ENCODE measurements around the gene ZDHHC5. TPM values are rescaled to one million over a fixed set of nuclear protein-coding genes. Genes with fewer than 3 reads are reported as not detected.
A peak's percentile ranks its signal among the peaks of the same experiment; 100 is the strongest.

The ZDHHC5 gene
- total and polyA plus RNA-seq, 2 of the 13 experiments (the other 11 are each of a cell fraction or from before 2014, with no cell fraction given), result 26.6 to 34.0 TPM

DNA sequence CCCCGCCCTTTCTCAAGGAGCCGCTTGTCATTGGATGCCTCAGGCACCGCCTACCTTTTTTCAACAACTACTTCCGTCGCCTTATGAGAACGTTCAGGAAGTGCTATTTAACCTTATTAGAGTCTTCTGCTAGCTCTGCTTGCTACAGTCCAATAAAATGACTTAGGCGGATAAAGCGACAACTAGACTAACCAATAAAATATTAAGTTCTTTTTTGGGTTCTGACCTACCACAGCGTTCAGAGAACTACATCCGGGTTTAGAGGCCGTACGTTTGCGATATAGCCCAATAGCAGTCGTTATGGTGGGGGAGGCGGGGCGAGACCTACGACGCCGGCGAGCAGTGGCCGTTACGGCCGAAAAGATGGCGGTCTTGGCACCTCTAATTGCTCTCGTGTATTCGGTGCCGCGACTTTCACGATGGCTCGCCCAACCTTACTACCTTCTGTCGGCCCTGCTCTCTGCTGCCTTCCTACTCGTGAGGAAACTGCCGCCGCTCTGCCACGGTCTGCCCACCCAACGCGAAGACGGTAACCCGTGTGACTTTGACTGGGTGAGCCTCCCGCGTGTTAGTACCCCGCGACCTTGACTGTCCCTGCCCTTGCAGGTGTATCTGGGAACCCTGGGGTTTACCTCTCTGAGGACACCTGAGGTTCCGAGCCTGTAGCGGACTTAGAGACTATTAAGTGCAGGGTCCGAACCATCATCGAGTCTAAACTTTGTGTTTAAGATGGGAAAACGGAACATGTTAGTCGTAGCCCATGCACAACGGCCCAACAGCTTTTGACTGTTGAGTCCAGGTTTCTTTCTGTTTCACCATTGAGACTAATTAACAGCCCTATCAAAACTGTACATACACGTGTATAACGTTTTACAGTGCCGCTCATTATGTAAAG, 44.6 kb downstream of the ZDHHC5 start, which contains the start of gene TMX2 (continued):
- TF ChIP-seq REPIN1 (CRISPR knock-in tag; IDR thresholded peaks at IDR 0.05; ENCODE audit: borderline replicate concordance, low read depth), result peak; percentile 51; the same call in 1 of the 2 replicates
- TF ChIP-seq ZNF724P (CRISPR knock-in tag; IDR thresholded peaks at IDR 0.05; ENCODE audit: borderline replicate concordance), result 0 out of 2 replicates have a peak, but pooled peaks have one; percentile 30
- TF ChIP-seq HIVEP1 (CRISPR knock-in tag; IDR thresholded peaks at IDR 0.05), result 0 out of 2 replicates have a peak, but pooled peaks have one; percentile 2
- TF ChIP-seq KAT7 (CRISPR knock-in tag; IDR thresholded peaks at IDR 0.05; ENCODE audit: borderline replicate concordance), result peak; percentile 29; the same call in 1 of the 2 replicates
- TF ChIP-seq ASH2L (IDR thresholded peaks at IDR 0.05; ENCODE audit: insufficient read length, low read depth, low read length), result peak; percentile 86
- TF ChIP-seq, protein P1, sequence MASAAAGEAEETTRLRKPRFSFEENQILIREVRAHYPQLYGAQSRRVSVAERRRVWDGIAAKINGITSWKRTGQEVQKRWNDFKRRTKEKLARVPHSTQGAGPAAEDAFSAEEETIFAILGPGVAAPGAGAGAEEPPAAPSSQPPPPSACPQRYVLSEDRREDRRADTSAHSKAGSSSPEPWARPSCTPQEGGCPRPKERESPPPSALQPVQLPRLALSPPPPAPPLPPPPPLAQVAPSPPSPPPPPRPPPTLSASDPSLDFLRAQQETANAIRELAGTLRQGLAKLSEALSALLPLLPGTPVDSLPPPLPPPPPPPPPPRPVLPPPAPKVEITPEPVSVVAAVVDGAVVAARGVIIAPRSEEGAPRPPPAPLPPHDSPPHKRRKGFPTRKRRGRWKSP (CRISPR knock-in tag; IDR thresholded peaks at IDR 0.05), result peak; percentile 61; the same call in 1 of the 2 replicates
- no peak for TF ChIP-seq ZNF746 (CRISPR knock-in tag; IDR thresholded peaks at IDR 0.05)
- TF ChIP-seq ZNF598 (CRISPR knock-in tag; IDR thresholded peaks at IDR 0.05; ENCODE audit: borderline replicate concordance), result 0 out of 2 replicates have a peak, but pooled peaks have one; percentile 39
- peak; percentile 76 for TF ChIP-seq ZFP91 (CRISPR knock-in tag; IDR thresholded peaks at IDR 0.05; ENCODE audit: borderline replicate concordance)
- TF ChIP-seq, protein P2, sequence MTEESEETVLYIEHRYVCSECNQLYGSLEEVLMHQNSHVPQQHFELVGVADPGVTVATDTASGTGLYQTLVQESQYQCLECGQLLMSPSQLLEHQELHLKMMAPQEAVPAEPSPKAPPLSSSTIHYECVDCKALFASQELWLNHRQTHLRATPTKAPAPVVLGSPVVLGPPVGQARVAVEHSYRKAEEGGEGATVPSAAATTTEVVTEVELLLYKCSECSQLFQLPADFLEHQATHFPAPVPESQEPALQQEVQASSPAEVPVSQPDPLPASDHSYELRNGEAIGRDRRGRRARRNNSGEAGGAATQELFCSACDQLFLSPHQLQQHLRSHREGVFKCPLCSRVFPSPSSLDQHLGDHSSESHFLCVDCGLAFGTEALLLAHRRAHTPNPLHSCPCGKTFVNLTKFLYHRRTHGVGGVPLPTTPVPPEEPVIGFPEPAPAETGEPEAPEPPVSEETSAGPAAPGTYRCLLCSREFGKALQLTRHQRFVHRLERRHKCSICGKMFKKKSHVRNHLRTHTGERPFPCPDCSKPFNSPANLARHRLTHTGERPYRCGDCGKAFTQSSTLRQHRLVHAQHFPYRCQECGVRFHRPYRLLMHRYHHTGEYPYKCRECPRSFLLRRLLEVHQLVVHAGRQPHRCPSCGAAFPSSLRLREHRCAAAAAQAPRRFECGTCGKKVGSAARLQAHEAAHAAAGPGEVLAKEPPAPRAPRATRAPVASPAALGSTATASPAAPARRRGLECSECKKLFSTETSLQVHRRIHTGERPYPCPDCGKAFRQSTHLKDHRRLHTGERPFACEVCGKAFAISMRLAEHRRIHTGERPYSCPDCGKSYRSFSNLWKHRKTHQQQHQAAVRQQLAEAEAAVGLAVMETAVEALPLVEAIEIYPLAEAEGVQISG (CRISPR knock-in tag; IDR thresholded peaks at IDR 0.05), result peak; percentile 85
- 0 out of 2 replicates have a peak, but pooled peaks have one; percentile 32 for TF ChIP-seq ZNF678 (CRISPR knock-in tag; IDR thresholded peaks at IDR 0.05)
- TF ChIP-seq TFDP2 (CRISPR knock-in tag; IDR thresholded peaks at IDR 0.05), result 0 out of 2 replicates have a peak, but pooled peaks have one; percentile 18
- TF ChIP-seq SP2 (CRISPR knock-in tag; IDR thresholded peaks at IDR 0.05), result peak; percentile 94
- TF ChIP-seq, protein P3, sequence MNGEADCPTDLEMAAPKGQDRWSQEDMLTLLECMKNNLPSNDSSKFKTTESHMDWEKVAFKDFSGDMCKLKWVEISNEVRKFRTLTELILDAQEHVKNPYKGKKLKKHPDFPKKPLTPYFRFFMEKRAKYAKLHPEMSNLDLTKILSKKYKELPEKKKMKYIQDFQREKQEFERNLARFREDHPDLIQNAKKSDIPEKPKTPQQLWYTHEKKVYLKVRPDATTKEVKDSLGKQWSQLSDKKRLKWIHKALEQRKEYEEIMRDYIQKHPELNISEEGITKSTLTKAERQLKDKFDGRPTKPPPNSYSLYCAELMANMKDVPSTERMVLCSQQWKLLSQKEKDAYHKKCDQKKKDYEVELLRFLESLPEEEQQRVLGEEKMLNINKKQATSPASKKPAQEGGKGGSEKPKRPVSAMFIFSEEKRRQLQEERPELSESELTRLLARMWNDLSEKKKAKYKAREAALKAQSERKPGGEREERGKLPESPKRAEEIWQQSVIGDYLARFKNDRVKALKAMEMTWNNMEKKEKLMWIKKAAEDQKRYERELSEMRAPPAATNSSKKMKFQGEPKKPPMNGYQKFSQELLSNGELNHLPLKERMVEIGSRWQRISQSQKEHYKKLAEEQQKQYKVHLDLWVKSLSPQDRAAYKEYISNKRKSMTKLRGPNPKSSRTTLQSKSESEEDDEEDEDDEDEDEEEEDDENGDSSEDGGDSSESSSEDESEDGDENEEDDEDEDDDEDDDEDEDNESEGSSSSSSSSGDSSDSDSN (CRISPR knock-in tag; IDR thresholded peaks at IDR 0.05), result peak; percentile 36; the same call in 1 of the 2 replicates
- peak; percentile 68 for TF ChIP-seq GABPA (IDR thresholded peaks at IDR 0.05; ENCODE audit: low read depth, low read length)
- peak; percentile 97 for TF ChIP-seq GABPA (CRISPR knock-in tag; IDR thresholded peaks at IDR 0.05; ENCODE audit: low read depth)
- 0 out of 2 replicates have a peak, but pooled peaks have one; percentile 25 for TF ChIP-seq RBFOX2 (IDR thresholded peaks at IDR 0.05; ENCODE audit: low read depth, low read length)
- peak; percentile 4; the same call in 1 of the 2 replicates for TF ChIP-seq CBFB (CRISPR knock-in tag; IDR thresholded peaks at IDR 0.05)
- no peak for TF ChIP-seq ARNT (IDR thresholded peaks at IDR 0.05)
